HG03045 (cell line): Measurements from ENCODE around the gene CCL19.

Experiments
- ATAC-seq: cut with Tn5 transposase; IDR thresholded peaks from one replicate; pipeline ENCODE4 v1.9.1; 2021; ENCODE audit warnings: mild to moderate bottlenecking, moderate library complexity; ENCODE audit not compliant: unreplicated experiment

CCL19 gene

GRCh38 chr9:34642679-34643078 lies 48.4 kb downstream of the CCL19 start:
- no peak for ATAC-seq
